Bronchial epithelial cell (primary cell): ENCODE data around the gene ZNF764. TPM values are rescaled to one million over a fixed set of nuclear protein-coding genes. Genes with fewer than 3 reads are reported as not detected.

ENCODE experiments used
- DNase-seq: peaks from one replicate; pipeline ENCODE4 v3.0.0-alpha.2; 2010; ENCODE audit warnings: low read depth
- FAIRE-seq: peaks from 2 replicates; lab custom pipeline; 2011; peaks lifted over from hg19 to GRCh38; lab: Jason Lieb, UNC
- H3K27me3 ChIP-seq: 2 replicates; pipeline ENCODE4 v1.5.1; 2011; ENCODE audit warnings: low read length; ENCODE audit not compliant: control insufficient read depth, insufficient read depth
- H3K36me3 ChIP-seq: 2 replicates; pipeline ENCODE4 v1.5.1; 2011; ENCODE audit warnings: low read length; ENCODE audit not compliant: control insufficient read depth, insufficient read depth
- H3K4me3 ChIP-seq: 2 replicates; pipeline ENCODE4 v1.5.1; 2011; ENCODE audit warnings: mild to moderate bottlenecking, low read depth, low read length, control low read depth
- CTCF ChIP-seq: IDR thresholded peaks from 2 replicates; pipeline ENCODE4 v1.5.1; 2011; ENCODE audit warnings: mild to moderate bottlenecking, moderate library complexity, low read length, control low read depth, inconsistent platforms; ENCODE audit not compliant: insufficient read depth, severe bottlenecking
- total RNA-seq: library from RNA; depleted of rRNA; stranded (reverse); fragments of >200 nt; gene quantifications from 2 replicates; pipeline ENCODE4 v1.2.1, GENCODE V29; 2014

Gene ZNF764
- total RNA-seq, 1 donor from 2014 or later, result 2.4 TPM

DNA sequence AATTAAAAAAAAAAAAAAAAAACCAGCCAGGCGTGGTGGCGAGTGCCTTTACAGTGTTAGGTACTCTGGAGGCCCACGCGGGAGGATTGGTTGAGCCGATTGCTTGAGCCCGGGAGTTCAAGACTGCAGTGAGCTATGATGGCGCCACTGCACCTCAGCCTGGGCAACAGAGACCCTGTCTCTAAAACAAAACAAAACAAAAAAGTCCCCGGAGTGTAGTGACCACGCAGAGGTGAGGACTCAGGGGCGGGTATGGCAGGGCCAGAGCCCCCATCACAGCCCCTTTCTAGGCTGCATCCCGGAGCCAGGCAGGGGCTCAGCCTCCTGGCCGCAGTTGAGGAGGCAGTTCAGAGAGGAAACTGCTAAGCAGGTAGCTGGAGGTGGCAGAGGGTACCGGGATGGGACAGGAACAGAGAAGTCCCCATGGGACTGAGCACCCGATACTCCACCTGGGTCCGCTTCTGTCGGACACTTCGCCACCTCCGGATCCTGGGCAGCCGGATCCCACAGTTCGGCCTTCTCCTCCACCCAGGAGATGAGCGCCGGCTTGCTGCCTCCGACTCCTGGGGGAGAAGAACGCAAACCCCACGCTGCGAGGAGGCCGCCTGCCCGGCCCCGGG, 24.3 kb downstream of the ZNF764 start:
- Histone ChIP-seq H3K4me3 (peak overlapping the region; percentile 77), H3K27me3 (no peaks in the 10 kb centered on the region), H3K36me3 (peaks cover 8% of the 10 kb centered on the region)
- DNase-seq, result no peak
- FAIRE-seq, result no peak
- no peak for TF ChIP-seq CTCF

DNA sequence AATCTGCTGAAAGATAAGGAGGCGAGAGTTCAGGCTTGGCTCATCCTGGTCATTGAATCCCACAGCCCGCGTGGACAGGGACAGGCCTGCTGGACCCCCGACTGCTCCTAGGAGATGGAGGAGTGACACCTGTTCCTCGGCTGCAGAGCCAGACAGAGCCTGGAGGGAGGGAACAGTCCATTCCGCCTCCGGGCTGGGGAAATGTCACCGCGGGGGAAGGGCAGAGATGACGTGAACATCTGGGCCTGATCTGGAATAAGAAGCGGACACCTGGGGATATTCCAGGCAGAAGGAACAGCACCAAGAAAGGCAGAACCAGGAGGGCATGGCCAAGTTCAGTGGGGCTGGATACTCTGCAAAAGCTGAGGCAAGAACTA, 25.0 kb downstream of the ZNF764 start:
- TF ChIP-seq CTCF, result no peak
- no peak for FAIRE-seq
- peaks cover 8% of the 10 kb centered on the region for H3K36me3 ChIP-seq

DNA sequence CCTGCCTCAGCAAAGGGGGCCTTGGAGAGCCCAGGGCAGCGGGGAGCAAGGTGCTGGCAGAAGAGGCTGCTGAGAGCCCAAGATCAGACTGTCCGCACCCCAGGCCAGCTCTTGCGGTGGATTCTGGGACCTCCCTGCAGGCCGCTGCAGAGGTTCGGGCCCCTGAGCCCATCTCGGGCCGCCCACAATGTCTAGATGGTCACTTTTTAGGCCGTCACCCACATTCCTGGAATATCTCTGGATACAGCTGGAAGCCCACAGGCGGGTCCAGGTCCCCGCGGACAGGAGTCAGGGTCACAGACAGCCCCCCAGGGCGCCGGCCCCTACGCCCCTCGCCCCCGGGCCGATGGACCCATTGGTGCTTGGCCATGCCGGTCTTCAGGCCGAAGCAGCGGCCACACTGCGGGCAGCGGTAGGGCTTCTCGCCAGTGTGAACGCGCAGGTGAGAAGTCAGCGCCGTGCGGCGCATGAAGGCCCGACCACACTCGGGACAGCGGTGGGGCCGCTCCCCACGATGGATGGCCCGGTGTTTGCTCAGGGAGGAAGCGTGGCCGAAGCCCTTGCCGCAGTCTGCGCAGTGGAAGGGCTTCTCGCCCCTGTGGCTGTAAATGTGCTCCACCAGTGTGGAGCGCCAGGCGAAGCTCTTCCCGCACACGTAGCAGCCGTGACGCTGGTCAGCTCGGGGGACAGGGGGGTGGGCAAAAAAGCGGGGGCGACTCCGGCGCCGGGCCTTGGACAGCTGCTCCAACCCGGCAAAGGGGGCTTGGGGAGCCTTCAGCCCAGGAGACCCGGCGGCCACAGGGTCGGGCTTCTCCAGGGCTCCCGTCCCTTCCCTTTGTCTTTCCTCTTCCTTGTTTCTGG, 25.7 kb downstream of the ZNF764 start:
- Histone ChIP-seq H3K27me3 (no peaks in the 10 kb centered on the region), H3K36me3 (peaks cover 8% of the 10 kb centered on the region), H3K4me3 (no peak overlapping the region)
- FAIRE-seq (no peak), DNase-seq (no peak)
- TF ChIP-seq CTCF, result no peak

More for the DNA sequence above, 25.0 kb downstream of the ZNF764 start:
- H3K27me3 ChIP-seq, result no peaks in the 10 kb centered on the region
- DNase-seq, result no peak
- H3K4me3 ChIP-seq, result no peak overlapping the region

DNA sequence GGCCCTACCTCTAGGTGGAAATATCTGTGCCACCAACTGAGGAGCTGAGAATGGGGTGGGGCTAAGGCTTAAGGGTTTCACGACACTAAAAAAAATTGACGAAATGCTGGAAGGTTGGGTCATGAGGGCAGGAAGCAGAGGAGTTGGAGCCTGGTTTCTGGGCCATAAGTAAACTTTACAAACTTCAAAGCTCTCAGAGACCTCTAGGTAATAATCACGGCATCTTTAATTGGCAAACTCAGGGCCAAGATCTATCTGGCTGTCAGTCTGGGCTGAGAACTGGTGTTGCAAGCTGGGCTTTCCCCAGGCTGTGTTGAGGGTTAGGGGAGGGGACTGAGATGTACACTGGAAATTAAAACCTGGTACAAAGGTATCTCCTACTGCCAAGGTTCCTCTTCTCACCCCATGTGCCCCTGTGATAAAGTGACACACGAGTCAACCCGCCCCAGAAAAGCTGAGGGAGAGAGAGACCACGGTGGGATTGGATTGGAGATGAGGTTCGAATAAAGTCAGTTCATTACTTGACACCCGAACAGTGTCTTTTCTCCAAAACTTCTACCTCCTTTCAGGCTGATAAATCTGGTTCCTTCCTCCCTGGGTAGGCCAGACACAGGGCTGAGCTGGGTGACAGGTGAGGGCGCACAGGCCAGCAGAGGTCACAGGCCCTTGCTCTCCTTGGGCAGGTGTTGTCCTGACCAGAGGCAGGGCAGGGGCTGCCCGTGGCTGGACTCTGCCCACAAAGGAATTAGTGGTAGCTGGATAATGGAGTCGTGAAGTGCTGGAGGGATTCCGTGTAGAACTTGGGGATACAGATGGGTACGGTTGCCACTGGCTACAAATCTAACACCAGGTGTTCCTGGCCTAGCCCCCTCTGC, 27.8 kb downstream of the ZNF764 start:
- TF ChIP-seq CTCF, result no peak
- Histone ChIP-seq H3K36me3 (peaks cover 8% of the 10 kb centered on the region), H3K27me3 (no peaks in the 10 kb centered on the region), H3K4me3 (no peak overlapping the region)
- FAIRE-seq (no peak), DNase-seq (no peak)

GRCh38 chr16:30528799-30529457, 29.2 kb downstream of the ZNF764 start:
- Histone ChIP-seq H3K4me3 (no peak overlapping the region), H3K27me3 (no peaks in the 10 kb centered on the region), H3K36me3 (peaks cover 11% of the 10 kb centered on the region)
- DNase-seq, result no peak
- no peak for FAIRE-seq
- no peak for TF ChIP-seq CTCF
